Keratinocyte (primary cell): Measurements from ENCODE around the gene POFUT2. TPM values are rescaled to one million over a fixed set of nuclear protein-coding genes. Genes with fewer than 3 reads are reported as not detected.

Experiments
- DNase-seq: peaks from one replicate; pipeline ENCODE4 v3.0.0-alpha.2; 2011; ENCODE audit warnings: low read depth, missing footprints, low spot score
- FAIRE-seq: peaks from 2 replicates; lab custom pipeline; 2011; peaks lifted over from hg19 to GRCh38; lab: Jason Lieb, UNC
- H2AFZ ChIP-seq: 2 replicates; pipeline ENCODE4 v1.6.0; 2012; ENCODE audit warnings: low read length, control low read depth, inconsistent platforms; ENCODE audit not compliant: control insufficient read depth
- H3K27ac ChIP-seq: 2 replicates; pipeline ENCODE4 v1.5.1; 2011; ENCODE audit warnings: low read length; ENCODE audit not compliant: control insufficient read depth, insufficient read depth
- H3K27me3 ChIP-seq: 3 replicates; pipeline ENCODE4 v1.6.0; 2011; ENCODE audit warnings: low read length; ENCODE audit not compliant: control insufficient read depth, insufficient read depth; ENCODE audit errors: extremely low read depth
- H3K36me3 ChIP-seq, 2 experiments: 2 replicates in 1 of 2; 3 replicates in 1 of 2; pipeline ENCODE4 v1.5.1; 2011; ENCODE audit warnings: low read length in 2 of 2, mild to moderate bottlenecking in 1 of 2; ENCODE audit not compliant: control insufficient read depth in 2 of 2, insufficient read depth in 2 of 2; ENCODE audit errors: extremely low read depth in 1 of 2
- H3K4me1 ChIP-seq: 3 replicates; pipeline ENCODE4 v1.5.1; 2011; ENCODE audit warnings: low read length; ENCODE audit not compliant: control insufficient read depth, insufficient read depth; ENCODE audit errors: extremely low read depth
- H3K4me2 ChIP-seq: 3 replicates; pipeline ENCODE4 v1.6.0; 2011; ENCODE audit warnings: low read depth, low read length; ENCODE audit not compliant: control insufficient read depth, insufficient read depth; ENCODE audit errors: extremely low read depth
- H3K4me3 ChIP-seq, 3 experiments: fragments of 200-600 bp in 1 of 3; sonication (generic) in 1 of 3; 2 replicates in 2 of 3; 3 replicates in 1 of 3; pipeline ENCODE4 v1.5.1; 2011 to 2016; ENCODE audit warnings: low read length in 3 of 3, mild to moderate bottlenecking in 3 of 3, control low read depth in 2 of 3, inconsistent platforms in 1 of 3, low read depth in 1 of 3, mixed read lengths in 1 of 3, mixed run types in 1 of 3, moderate library complexity in 1 of 3; ENCODE audit not compliant: control insufficient read depth in 2 of 3, insufficient read depth in 2 of 3; ENCODE audit errors: extremely low read depth in 1 of 3
- H3K79me2 ChIP-seq: 2 replicates; pipeline ENCODE4 v1.6.0; 2012; ENCODE audit warnings: low read length; ENCODE audit not compliant: control insufficient read depth, insufficient read depth
- H3K9ac ChIP-seq: 3 replicates; pipeline ENCODE4 v1.6.0; 2011; ENCODE audit warnings: low read length; ENCODE audit not compliant: control insufficient read depth, insufficient read depth; ENCODE audit errors: extremely low read depth
- H3K9me1 ChIP-seq: 3 replicates; pipeline ENCODE4 v1.6.0; 2011; ENCODE audit warnings: low read length; ENCODE audit not compliant: control insufficient read depth, insufficient read depth; ENCODE audit errors: extremely low read depth
- H3K9me3 ChIP-seq: 2 replicates; pipeline ENCODE4 v1.5.1; 2012; ENCODE audit warnings: low read depth, low read length; ENCODE audit not compliant: control insufficient read depth
- H4K20me1 ChIP-seq: 3 replicates; pipeline ENCODE4 v1.6.0; 2011; ENCODE audit warnings: low read length; ENCODE audit not compliant: control insufficient read depth, insufficient read depth; ENCODE audit errors: extremely low read depth
- CTCF ChIP-seq, 3 experiments: IDR thresholded peaks in 1 of 3; conservative IDR thresholded peaks in 1 of 3; optimal IDR thresholded peaks in 1 of 3; 2 replicates in 2 of 3; 3 replicates in 1 of 3; pipeline versions ENCODE3 to v1.5.1; 2011; ENCODE audit warnings: low read length in 3 of 3, mild to moderate bottlenecking in 3 of 3, moderate library complexity in 2 of 3, control low read depth in 1 of 3, inconsistent platforms in 1 of 3; ENCODE audit not compliant: insufficient read depth in 2 of 3; ENCODE audit errors: extremely low read depth in 1 of 3
- EZH2 ChIP-seq: IDR thresholded peaks from one replicate; pipeline ENCODE4 v1.6.1; 2012; ENCODE audit warnings: inconsistent platforms, mild to moderate bottlenecking, low read length, moderate library complexity
- dilution Hi-C: fragments of 300-500 bp; cut with MboI; formaldehyde crosslinking; loops from one replicate; pipeline ENCODE4 v1.7.0; 2020; ENCODE audit warnings: low sequenced_read_pairs; ENCODE audit not compliant: extremely low pct_ligation_motif_present
- polyA plus RNA-seq, 5 experiments: library from polyadenylated mRNA; depleted of rRNA in 3 of 5; stranded (reverse) in 3 of 5; stranded (forward) in 1 of 5; unstranded in 1 of 5; fragments of >200 nt; gene quantifications; 1 replicate in 1 of 5; 2 replicates in 3 of 5; 3 replicates in 1 of 5; pipeline versions ENCODE4 v1.2.1 to v1.2.3, GENCODE V29; 2011 to 2012; ENCODE audit warnings: missing spikeins in 2 of 5, low read depth in 1 of 5, low replicate concordance in 1 of 5

POFUT2 gene
- polyA plus RNA-seq, 1 donor (not counting 4 experiments of a cell fraction or from before 2014, with no cell fraction given), result 8.8 TPM

DNA sequence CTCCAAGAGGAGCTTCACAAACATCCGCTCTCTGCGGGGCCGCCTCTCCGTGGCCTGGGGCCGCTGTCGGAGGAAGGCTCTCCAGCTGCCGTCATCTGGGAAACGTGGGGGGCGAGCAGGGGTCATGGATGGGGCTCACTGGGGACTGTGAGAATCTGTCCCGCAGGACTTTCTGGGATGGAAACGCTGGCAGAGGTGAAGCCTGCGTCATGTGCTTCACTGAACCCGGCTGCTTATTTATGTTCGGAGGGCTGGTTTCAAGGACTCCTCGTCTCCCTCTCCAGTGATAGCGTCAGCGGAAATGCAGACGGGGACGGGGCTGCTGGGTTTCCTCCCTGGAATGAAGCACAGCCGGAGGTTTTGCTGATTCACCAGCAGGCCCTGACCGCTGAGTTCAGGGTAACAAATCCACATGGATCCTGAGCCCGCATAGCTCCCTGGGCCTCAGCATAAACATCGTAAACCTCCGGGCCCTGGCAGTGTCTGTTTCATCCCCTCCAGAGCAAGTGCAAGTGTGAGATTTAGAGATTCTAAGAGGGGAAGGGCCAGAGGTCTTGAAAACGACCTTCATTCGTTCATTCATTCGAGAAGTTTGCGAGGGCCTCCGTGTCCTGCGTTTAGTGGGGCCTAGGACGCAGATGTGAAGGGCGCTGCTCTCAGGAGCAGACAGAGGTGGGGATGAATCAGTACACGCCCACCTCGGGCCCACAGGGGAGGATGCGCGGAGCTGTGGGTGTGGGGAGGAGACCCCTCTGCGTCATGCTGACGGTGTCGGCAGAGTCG lies 7.0 kb upstream of the POFUT2 start:
- H3K36me3 ChIP-seq, result no peaks in the 10 kb centered on the region
- no peak for DNase-seq
- H3K4me3 ChIP-seq, result no peak overlapping the region
- no peaks in the 10 kb centered on the region for H3K79me2 ChIP-seq
- no peaks in the 10 kb centered on the region for H3K9me1 ChIP-seq
- H3K9ac ChIP-seq, result no peak overlapping the region
- no peak overlapping the region for H2AFZ ChIP-seq
- H3K9me3 ChIP-seq, result no peaks in the 10 kb centered on the region
- no peak overlapping the region for H3K4me2 ChIP-seq
- H3K27me3 ChIP-seq, result no peaks in the 10 kb centered on the region
- peaks cover 4% of the 10 kb centered on the region for H4K20me1 ChIP-seq
- peaks cover 11% of the 10 kb centered on the region for H3K4me1 ChIP-seq
- no peak overlapping the region for H3K27ac ChIP-seq
- no peak for FAIRE-seq
- TF ChIP-seq CTCF (optimal IDR thresholded peaks at IDR 0.05 in 1 of 3, IDR thresholded peaks at IDR 0.05 in 1 of 3, conservative IDR thresholded peaks at IDR 0.05 in 1 of 3; ENCODE audit: extremely low read depth in 1 of 3, insufficient read depth in 2 of 3, low read length in 3 of 3), result no peak
- no peak for TF ChIP-seq EZH2
- dilution Hi-C loops, result no loop called here

- TF ChIP-seq CTCF (optimal IDR thresholded peaks at IDR 0.05 in 1 of 3, IDR thresholded peaks at IDR 0.05 in 1 of 3, conservative IDR thresholded peaks at IDR 0.05 in 1 of 3; ENCODE audit: extremely low read depth in 1 of 3, insufficient read depth in 2 of 3, low read length in 3 of 3) (no peak), EZH2 (no peak)
- dilution Hi-C loops, result no loop called here
- Histone ChIP-seq H3K79me2 (no peaks in the 10 kb centered on the region), H3K4me3 (no peak overlapping the region), H3K36me3 (no peaks in the 10 kb centered on the region), H3K27me3 (no peaks in the 10 kb centered on the region), H3K27ac (no peak overlapping the region), H3K4me2 (no peak overlapping the region), H3K9me1 (no peaks in the 10 kb centered on the region), H3K4me1 (peaks cover 5% of the 10 kb centered on the region), H3K9ac (no peak overlapping the region), H2AFZ (no peak overlapping the region), H3K9me3 (no peaks in the 10 kb centered on the region), H4K20me1 (peaks cover 4% of the 10 kb centered on the region)
- DNase-seq (no peak), FAIRE-seq (no peak)
Measured at GRCh38 chr21:45293726-45294401, 6.2 kb upstream of the POFUT2 start.
